Tibial nerve (tissue), 4 donors: ENCODE results near the gene PPM1M. TPM values are rescaled to one million over a fixed set of nuclear protein-coding genes. Genes with fewer than 3 reads are reported as not detected.

ENCODE experiments used
- DNase-seq, 2 donors: peaks; one replicate each; pipeline ENCODE4 v3.0.0-alpha.2; 2019; ENCODE audit warnings: low spot score in 2 of 2
- H3K27ac ChIP-seq, 4 donors: fragments of 200-600 bp; sonication (generic) in 3 of 4; one replicate each; pipeline ENCODE4 v1.5.1; 2017 to 2019; ENCODE audit warnings: mild to moderate bottlenecking in 1 of 4
- H3K27me3 ChIP-seq, 2 donors: fragments of 200-600 bp; sonication (generic) in 1 of 2; one replicate each; pipeline versions ENCODE4 v1.5.1 to v1.6.0; 2017 to 2019
- H3K36me3 ChIP-seq, 3 donors: fragments of 200-600 bp; sonication (generic); one replicate each; pipeline ENCODE4 v1.5.1; 2018 to 2019
- H3K4me1 ChIP-seq, 4 donors: fragments of 200-600 bp; sonication (generic) in 3 of 4; one replicate each; pipeline ENCODE4 v1.5.1; 2017 to 2019
- H3K4me3 ChIP-seq, 4 donors: fragments of 200-600 bp; sonication (generic) in 3 of 4; one replicate each; pipeline ENCODE4 v1.5.1; 2017 to 2019; ENCODE audit warnings: mild to moderate bottlenecking in 1 of 4, moderate library complexity in 1 of 4
- H3K9me3 ChIP-seq, 4 donors: fragments of 200-600 bp; sonication (generic) in 3 of 4; one replicate each; pipeline ENCODE4 v1.5.1; 2017 to 2019
- EP300 ChIP-seq, 2 donors: sonication (generic); formaldehyde crosslinking; IDR thresholded peaks; one replicate each; pipeline ENCODE4 v1.6.1; 2017; ENCODE audit warnings: antibody characterized with exemption in 2 of 2, mild to moderate bottlenecking in 1 of 2
- POLR2A ChIP-seq, 2 donors: fragments of 450-650 bp; IDR thresholded peaks; one replicate each; pipeline ENCODE4 v1.6.1; 2017; ENCODE audit warnings: antibody characterized with exemption in 2 of 2, mild to moderate bottlenecking in 2 of 2, moderate library complexity in 2 of 2
- WGBS, 2 donors: methylation state at CpG; one replicate each; pipeline ENCODE4 v1.1.5; 2018; 5-methylcytosine and 5-hydroxymethylcytosine counted together
- total RNA-seq, 4 donors: library from RNA; depleted of rRNA; stranded (reverse); fragments of >200 nt; gene quantifications; one replicate each; pipeline ENCODE4 v1.1.0, GENCODE V29; 2016
- TF ChIP-seq, protein P1 (sequence below), 5 experiments: fragments of 200-600 bp in 3 of 5; fragments of 450-650 bp in 2 of 5; sonication (generic) in 3 of 5; IDR thresholded peaks; one replicate each; pipeline ENCODE4 v1.5.1; 2016 to 2019; ENCODE audit warnings: antibody characterized with exemption in 5 of 5, mild to moderate bottlenecking in 3 of 5, moderate library complexity in 2 of 5

PPM1M gene
- total RNA-seq, 4 donors from 2014 or later: 25.8 to 35.1 (median 27.8) TPM

DNA sequence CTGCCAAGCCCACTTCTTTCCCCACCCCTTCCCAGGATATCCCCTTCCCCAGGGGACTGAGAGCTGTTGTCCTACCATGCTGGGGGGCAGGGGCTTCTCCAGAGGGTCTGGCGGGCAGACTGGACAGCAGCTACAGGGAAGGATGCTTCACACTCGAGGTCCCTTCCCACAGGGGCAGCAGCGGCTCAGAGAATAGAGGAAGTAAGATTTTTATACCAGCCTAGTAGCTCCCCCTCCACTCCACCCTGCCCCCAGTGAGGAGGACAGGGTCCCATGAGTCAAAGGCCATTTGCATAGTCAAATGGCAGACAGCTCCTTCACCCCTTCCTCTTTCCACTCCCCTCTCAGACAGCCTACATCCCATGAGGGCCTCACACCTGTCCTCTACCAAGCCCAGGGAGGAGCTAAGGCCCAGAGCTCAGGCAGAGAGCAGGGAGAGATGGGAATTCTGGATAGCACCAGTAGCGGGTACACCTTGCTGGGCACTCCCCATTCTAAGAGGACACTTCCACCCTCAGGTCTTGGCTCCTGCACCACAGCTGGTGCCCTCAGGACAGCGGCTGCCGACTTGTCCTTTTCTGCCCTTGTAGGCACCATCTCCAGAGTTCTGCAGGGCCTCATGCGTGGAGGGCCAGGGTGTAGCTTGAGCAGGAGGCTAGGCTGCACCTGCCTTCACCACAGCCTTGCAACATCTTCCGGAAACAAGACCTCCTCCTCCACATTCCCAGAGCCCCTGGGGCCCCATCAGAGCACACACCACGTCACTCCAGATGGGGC is 19.9 kb upstream of the PPM1M start, which contains the start of gene TLR9:
TSS of gene TLR9 (minus strand) at position 194 of the 777 bp plus-strand sequence. CDS start at position 78, 116 bp downstream.
- H3K4me3 ChIP-seq: peak within 1 kb of the TSS in 1 of 4 donors; percentile 21
- H3K27me3 ChIP-seq: no peaks in the 10 kb centered on the region
- DNase-seq: no peak
- H3K27ac ChIP-seq: peak within 1 kb of the TSS in 1 of 4 donors; percentile 62
- 60 to 64% methylated on average over 9 of the region's 9 CpGs for WGBS, 2 donors
- H3K9me3 ChIP-seq: no peaks in the 10 kb centered on the region
- peaks cover 0 to 13% (median 1%) of the 10 kb centered on the region in 4 donors for H3K4me1 ChIP-seq
- TF ChIP-seq POLR2A (IDR thresholded peaks at IDR 0.05) (no peak), EP300 (IDR thresholded peaks at IDR 0.05) (no peak)
- TF ChIP-seq, protein P1, sequence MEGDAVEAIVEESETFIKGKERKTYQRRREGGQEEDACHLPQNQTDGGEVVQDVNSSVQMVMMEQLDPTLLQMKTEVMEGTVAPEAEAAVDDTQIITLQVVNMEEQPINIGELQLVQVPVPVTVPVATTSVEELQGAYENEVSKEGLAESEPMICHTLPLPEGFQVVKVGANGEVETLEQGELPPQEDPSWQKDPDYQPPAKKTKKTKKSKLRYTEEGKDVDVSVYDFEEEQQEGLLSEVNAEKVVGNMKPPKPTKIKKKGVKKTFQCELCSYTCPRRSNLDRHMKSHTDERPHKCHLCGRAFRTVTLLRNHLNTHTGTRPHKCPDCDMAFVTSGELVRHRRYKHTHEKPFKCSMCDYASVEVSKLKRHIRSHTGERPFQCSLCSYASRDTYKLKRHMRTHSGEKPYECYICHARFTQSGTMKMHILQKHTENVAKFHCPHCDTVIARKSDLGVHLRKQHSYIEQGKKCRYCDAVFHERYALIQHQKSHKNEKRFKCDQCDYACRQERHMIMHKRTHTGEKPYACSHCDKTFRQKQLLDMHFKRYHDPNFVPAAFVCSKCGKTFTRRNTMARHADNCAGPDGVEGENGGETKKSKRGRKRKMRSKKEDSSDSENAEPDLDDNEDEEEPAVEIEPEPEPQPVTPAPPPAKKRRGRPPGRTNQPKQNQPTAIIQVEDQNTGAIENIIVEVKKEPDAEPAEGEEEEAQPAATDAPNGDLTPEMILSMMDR (IDR thresholded peaks at IDR 0.05): no peak
- H3K36me3 ChIP-seq: peaks cover 0 to 47% (median 19%) of the 10 kb centered on the region in 3 donors

DNA sequence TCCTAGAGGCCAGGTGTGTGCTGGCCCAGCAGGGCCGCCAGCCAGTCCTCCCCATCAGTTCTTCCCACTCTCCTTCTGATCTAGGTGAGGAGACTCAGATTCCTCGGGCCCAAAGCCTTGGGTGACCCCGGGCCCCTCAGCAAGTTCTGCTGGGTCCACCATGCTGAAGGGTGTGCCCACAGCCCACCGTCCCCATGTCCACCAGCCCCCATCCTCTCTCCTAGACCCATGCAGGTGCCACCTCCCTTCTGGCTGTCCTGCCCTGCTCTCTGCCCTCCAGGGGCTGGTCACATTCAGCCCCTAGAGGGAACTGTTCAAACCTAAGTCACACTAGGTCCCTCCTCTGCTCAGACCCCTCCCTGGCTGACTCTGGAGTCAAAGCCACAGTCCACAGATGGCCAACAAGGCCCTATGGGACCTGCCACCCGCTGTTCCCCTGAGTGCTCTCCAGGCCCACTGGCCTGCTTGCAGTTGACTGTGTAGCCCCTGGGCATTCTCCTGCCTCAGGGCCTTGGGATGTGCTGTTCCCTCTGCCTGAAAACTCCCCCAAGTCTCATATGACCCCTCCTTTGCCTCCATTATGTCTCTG is 19.2 kb upstream of the PPM1M start:
- Histone ChIP-seq H3K36me3 (peaks cover 0 to 54% (median 25%) of the 10 kb centered on the region in 3 donors), H3K9me3 (no peaks in the 10 kb centered on the region), H3K27me3 (no peaks in the 10 kb centered on the region), H3K27ac (peak overlapping the region in 1 of 4 donors; percentile 62), H3K4me3 (no peak overlapping the region), H3K4me1 (peaks cover 0 to 12% (median under 1%) of the 10 kb centered on the region in 4 donors)
- WGBS, 2 donors: 76 to 79% methylated on average over 5 of the region's 5 CpGs
- TF ChIP-seq POLR2A (IDR thresholded peaks at IDR 0.05) (no peak), EP300 (IDR thresholded peaks at IDR 0.05) (no peak)
- TF ChIP-seq, protein P1 (IDR thresholded peaks at IDR 0.05): no peak
- DNase-seq: no peak

DNA sequence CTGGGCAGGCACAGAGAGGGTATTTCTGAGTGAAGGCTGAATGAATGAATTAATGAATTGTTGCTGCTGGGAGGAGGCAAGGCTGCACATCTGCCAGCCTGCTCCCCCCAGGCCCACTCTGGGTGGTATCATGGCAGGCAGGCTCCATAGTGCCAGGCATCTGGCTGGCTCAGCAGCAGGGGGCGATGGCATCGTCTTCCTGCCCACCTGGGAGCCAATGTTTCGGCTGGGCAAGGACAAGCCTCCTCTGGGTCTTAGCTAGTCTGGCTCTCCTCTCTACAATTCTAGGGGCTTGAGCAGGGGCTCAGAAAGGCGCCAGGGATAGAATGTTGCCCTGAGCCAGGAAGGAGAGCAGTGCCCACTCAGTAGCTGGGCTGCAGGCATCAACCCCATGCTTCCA is 18.4 kb upstream of the PPM1M start:
- 74 to 82% methylated on average over 3 to 4 of the region's 4 CpGs for WGBS, 2 donors
- TF ChIP-seq POLR2A (IDR thresholded peaks at IDR 0.05) (no peak), EP300 (IDR thresholded peaks at IDR 0.05) (no peak)
- TF ChIP-seq, protein P1 (IDR thresholded peaks at IDR 0.05): no peak
- no peak overlapping the region for H3K4me3 ChIP-seq
- no peak for DNase-seq
- H3K4me1 ChIP-seq: peaks cover 0 to 9% (median 3%) of the 10 kb centered on the region in 4 donors
- peak overlapping the region in 1 of 4 donors; percentile 62 for H3K27ac ChIP-seq
- H3K27me3 ChIP-seq: no peaks in the 10 kb centered on the region
- no peaks in the 10 kb centered on the region for H3K9me3 ChIP-seq
- peaks cover 0 to 57% (median 25%) of the 10 kb centered on the region in 3 donors for H3K36me3 ChIP-seq

DNA sequence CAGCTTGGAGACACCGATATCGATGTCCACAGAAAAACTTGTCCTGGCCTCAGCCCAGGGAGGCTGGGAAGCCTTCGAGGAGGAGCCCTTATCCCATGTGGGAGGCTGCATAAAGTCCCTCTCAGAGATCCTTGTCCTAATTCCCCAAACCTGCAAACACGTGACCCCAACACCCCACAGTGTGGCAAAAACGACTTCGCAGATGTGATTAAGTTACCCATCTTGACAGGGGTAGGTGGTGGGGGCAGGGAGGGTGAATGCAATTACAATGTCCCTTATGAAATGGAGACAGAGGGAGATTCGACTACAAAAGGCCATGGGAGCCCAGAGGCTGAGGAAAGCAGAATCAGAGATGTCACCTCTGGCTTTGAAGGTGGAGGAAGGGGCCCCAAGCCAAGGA is 17.8 kb upstream of the PPM1M start:
- H3K27ac ChIP-seq: no peak overlapping the region
- H3K4me3 ChIP-seq: no peak overlapping the region
- no peak for DNase-seq
- peaks cover 0 to 16% (median 3%) of the 10 kb centered on the region in 4 donors for H3K4me1 ChIP-seq
- H3K36me3 ChIP-seq: peaks cover 0 to 59% (median 25%) of the 10 kb centered on the region in 3 donors
- H3K27me3 ChIP-seq: no peaks in the 10 kb centered on the region
- WGBS, 2 donors: 73 to 75% methylated on average over 5 to 7 of the region's 7 CpGs
- TF ChIP-seq, protein P1 (IDR thresholded peaks at IDR 0.05): no peak
- TF ChIP-seq POLR2A (IDR thresholded peaks at IDR 0.05) (no peak), EP300 (IDR thresholded peaks at IDR 0.05) (no peak)
- H3K9me3 ChIP-seq: no peaks in the 10 kb centered on the region

DNA sequence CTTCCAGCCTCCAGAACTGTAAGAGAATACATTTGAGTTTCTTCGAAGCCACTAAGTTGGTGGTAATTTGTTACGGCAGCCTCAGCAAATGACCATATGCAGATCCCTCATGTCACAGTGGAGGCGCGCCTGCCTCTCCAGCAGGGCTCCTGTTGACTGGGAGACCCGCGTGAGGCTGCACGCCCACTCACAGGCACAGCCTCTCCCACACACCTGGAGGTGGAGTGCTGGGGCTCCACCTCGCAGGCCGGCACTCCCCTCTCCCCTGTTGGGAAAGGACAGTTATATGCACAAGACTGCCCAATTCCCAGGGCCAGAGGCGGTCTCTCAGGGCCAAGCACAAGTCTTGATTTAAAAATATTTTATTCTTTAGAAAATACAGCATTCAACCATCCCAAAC is 17.3 kb upstream of the PPM1M start:
- peaks cover 0 to 21% (median 3%) of the 10 kb centered on the region in 4 donors for H3K4me1 ChIP-seq
- peaks cover 0 to 64% (median 25%) of the 10 kb centered on the region in 3 donors for H3K36me3 ChIP-seq
- TF ChIP-seq, protein P1 (IDR thresholded peaks at IDR 0.05): no peak
- TF ChIP-seq EP300 (IDR thresholded peaks at IDR 0.05): no peak
- no peak for TF ChIP-seq POLR2A (IDR thresholded peaks at IDR 0.05)

More for the DNA sequence above, 17.3 kb upstream of the PPM1M start:
- Histone ChIP-seq H3K27ac (no peak overlapping the region), H3K9me3 (no peaks in the 10 kb centered on the region), H3K4me3 (no peak overlapping the region), H3K27me3 (no peaks in the 10 kb centered on the region)
- no peak for DNase-seq
- WGBS, 2 donors: 79 to 88% methylated on average over 10 of the region's 10 CpGs
